ENCODE data around the gene MOV10L1. TPM values are rescaled to one million over a fixed set of nuclear protein-coding genes. Genes with fewer than 3 reads are reported as not detected.
"Not testable (repeated sequence)": the region's sequence is repeated elsewhere in the genome, so short reads cannot be mapped to it uniquely, and the experiment has no call there.

Gene MOV10L1
- total RNA-seq, 5 donors from 2014 or later (not counting 1 experiment from before 2014, with no cell fraction given): 0.44 TPM; not detected in 4

DNA sequence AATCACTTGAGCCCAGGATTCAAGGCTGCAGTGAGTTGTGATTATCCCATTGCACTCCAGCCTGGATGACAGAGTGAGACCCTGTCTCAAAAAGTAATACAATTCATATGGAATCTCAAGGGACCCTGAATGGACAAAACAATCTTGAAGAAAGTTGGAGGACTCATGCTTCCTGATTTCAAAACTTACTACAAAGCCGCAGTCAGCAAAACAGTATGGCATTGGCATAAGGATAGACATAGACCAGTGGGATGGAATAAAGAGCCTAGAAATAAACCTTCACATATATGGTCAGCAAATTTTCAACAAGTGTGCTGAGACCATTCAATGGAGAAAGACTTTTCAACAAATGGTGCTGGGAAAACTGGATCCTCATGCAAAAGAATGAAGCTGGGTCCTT lies 113.5 kb downstream of the MOV10L1 start:
- ChIA-PET POLR2A (interaction anchor here in 1 of 2 donors (0.6 kb wide), 1 partner anchor 62 kb away, joined by 5 read pairs; no protein-coding TSS in a partner anchor), CTCF (no interaction called here)
- H3K36me3 ChIP-seq (ENCODE audit: control insufficient read depth in 2 of 2, extremely low read depth in 1 of 2, insufficient read depth in 1 of 2, low read length in 1 of 2): peaks cover 0 to 17% of the 10 kb centered on the region in 2 donors

DNA sequence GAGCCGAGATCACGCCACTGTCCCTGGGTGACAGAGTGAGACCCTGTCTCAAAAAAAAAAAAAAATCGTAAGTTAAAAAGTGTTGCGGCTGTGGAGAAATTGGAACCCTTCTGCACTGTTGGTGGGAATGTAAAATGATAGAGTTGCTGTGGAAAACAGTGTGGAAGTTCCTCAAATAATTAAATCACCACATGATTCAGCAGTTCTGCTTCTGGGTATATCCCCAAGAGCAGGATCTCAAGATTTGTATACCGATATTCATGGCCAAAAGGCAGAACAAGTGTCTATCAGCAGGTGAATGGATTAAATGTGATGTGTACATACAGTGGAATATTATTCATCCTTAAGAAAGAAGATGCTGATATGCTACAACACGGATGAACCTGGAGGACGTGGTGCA lies 114.8 kb downstream of the MOV10L1 start:
- no peak overlapping the region for H3K27ac ChIP-seq (ENCODE audit: low read length)
- Mint-ChIP-seq H3K4me3 (no peak overlapping the region), H3K4me1 (peaks cover 27 to 33% (median 33%) of the 10 kb centered on the region in 3 donors), H3K27ac (peak overlapping the region in 1 of 2 donors; percentile 57), H3K9me3 (no peaks in the 10 kb centered on the region), H3K36me3 (peaks cover 16% of the 10 kb centered on the region), H3K27me3 (no peaks in the 10 kb centered on the region)
- DNase-seq: no peak
- CTCF ChIA-PET: interaction anchor here in 1 of 2 donors (0.5 kb wide), 1 partner anchor 14 kb away, joined by 6 read pairs; no protein-coding TSS in a partner anchor
- peaks cover 0 to 16% of the 10 kb centered on the region in 2 donors for H3K36me3 ChIP-seq (ENCODE audit: control insufficient read depth in 2 of 2, extremely low read depth in 1 of 2, insufficient read depth in 1 of 2, low read length in 1 of 2)
- H3K4me1 ChIP-seq (ENCODE audit: control insufficient read depth in 1 of 2, extremely low read depth in 1 of 2, insufficient read depth in 2 of 2, low read length in 2 of 2): peaks cover 4 to 29% of the 10 kb centered on the region in 2 experiments
- 98% methylated on average over 6 of the region's 7 CpGs for WGBS (ENCODE audit: insufficient coverage)
- POLR2A ChIA-PET: no interaction called here
- H3K4me3 ChIP-seq (ENCODE audit: control insufficient read depth in 1 of 2, extremely low read depth in 1 of 2, low read length in 1 of 2): no peak overlapping the region
- H3K9me3 ChIP-seq: no peaks in the 10 kb centered on the region
- no peak for ATAC-seq (replicated peaks in 1 of 4)
- no peaks in the 10 kb centered on the region for H3K27me3 ChIP-seq (replicated peaks in 1 of 2; ENCODE audit: control insufficient read depth in 2 of 2, extremely low read depth in 1 of 2, insufficient read depth in 2 of 2, low read length in 1 of 2)

More for the DNA sequence above, 113.5 kb downstream of the MOV10L1 start:
- ATAC-seq (replicated peaks in 1 of 4) (no peak), DNase-seq (no peak)
- no CpG with 5 or more reads among the region's 1 CpG for WGBS (ENCODE audit: insufficient coverage)
- Histone ChIP-seq H3K9me3 (no peaks in the 10 kb centered on the region), H3K27ac (ENCODE audit: low read length) (no peak overlapping the region), H3K27me3 (replicated peaks in 1 of 2; ENCODE audit: control insufficient read depth in 2 of 2, extremely low read depth in 1 of 2, insufficient read depth in 2 of 2, low read length in 1 of 2) (no peaks in the 10 kb centered on the region), H3K4me3 (ENCODE audit: control insufficient read depth in 1 of 2, extremely low read depth in 1 of 2, low read length in 1 of 2) (no peak overlapping the region), H3K4me1 (ENCODE audit: control insufficient read depth in 1 of 2, extremely low read depth in 1 of 2, insufficient read depth in 2 of 2, low read length in 2 of 2) (peaks cover 4 to 30% of the 10 kb centered on the region in 2 experiments)
- Mint-ChIP-seq H3K9me3 (no peaks in the 10 kb centered on the region), H3K4me1 (peaks cover 29 to 38% (median 35%) of the 10 kb centered on the region in 3 donors), H3K27ac (no peak overlapping the region), H3K36me3 (peaks cover 16% of the 10 kb centered on the region), H3K4me3 (peak overlapping the region in 1 of 3 donors; percentile 24), H3K27me3 (no peaks in the 10 kb centered on the region)

- POLR2A ChIA-PET; H3K27me3 Mint-ChIP-seq; ATAC-seq (replicated peaks in 1 of 4); H3K27ac ChIP-seq (ENCODE audit: low read length); H3K4me3 ChIP-seq (ENCODE audit: control insufficient read depth in 1 of 2, extremely low read depth in 1 of 2, low read length in 1 of 2); H3K4me3 Mint-ChIP-seq; H3K27me3 ChIP-seq (replicated peaks in 1 of 2; ENCODE audit: control insufficient read depth in 2 of 2, extremely low read depth in 1 of 2, insufficient read depth in 2 of 2, low read length in 1 of 2); H3K9me3 Mint-ChIP-seq; H3K9me3 ChIP-seq; DNase-seq: not testable (repeated sequence)
- CTCF ChIA-PET: interaction anchor here in 1 of 2 donors (0.5 kb wide), 1 partner anchor 14 kb away, joined by 6 read pairs; no protein-coding TSS in a partner anchor
- H3K36me3 ChIP-seq (ENCODE audit: control insufficient read depth in 2 of 2, extremely low read depth in 1 of 2, insufficient read depth in 1 of 2, low read length in 1 of 2): peaks cover 0 to 17% of the 10 kb centered on the region in 2 donors
- H3K4me1 ChIP-seq (ENCODE audit: control insufficient read depth in 1 of 2, extremely low read depth in 1 of 2, insufficient read depth in 2 of 2, low read length in 2 of 2): peaks cover 4 to 29% of the 10 kb centered on the region in 2 experiments
- Mint-ChIP-seq H3K36me3 (peaks cover 20% of the 10 kb centered on the region), H3K4me1 (peaks cover 30 to 34% (median 33%) of the 10 kb centered on the region in 3 donors), H3K27ac (peak overlapping the region; percentile 2 to 57)
- 96% methylated on average over 7 of the region's 9 CpGs for WGBS (ENCODE audit: insufficient coverage)
These were observed 115.2 kb downstream of the MOV10L1 start for GRCh38 chr22:50204998-50205397.

DNA sequence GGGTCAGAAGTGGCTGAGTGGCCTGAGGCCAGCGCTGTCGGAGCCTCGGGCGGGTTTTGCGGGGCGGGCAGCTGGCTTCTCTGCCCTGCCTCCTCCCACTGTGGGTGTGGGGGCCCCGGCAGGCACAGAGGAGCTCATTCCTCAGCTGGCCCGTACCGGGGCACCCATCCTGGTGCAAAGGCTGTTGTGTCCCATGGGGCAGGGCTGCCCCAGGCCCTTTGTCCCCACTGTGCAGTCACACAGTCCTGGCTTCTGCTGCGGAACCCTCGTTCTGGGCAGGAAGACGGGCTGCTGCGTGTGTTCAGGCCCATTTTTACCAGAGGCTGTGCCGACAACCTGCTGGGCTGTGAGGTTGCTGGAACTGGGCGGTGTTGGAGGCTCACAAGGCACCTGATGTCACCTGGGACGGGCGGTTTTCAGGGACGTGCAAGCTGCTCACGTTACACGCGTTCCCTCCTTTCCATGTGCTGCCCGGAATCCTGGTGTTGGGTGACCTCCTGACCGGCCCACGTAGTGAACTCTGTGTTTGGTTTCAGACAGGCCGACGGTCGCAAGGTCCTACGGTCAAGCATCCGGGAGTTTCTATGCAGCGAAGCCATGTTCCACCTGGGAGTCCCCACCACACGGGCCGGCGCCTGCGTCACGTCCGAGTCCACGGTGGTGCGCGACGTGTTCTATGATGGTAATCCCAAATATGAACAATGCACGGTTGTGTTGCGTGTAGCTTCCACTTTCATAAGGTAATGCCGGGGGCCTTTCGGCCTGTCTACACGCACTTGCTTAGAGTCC lies 116.2 kb downstream of the MOV10L1 start:
- H3K4me1 ChIP-seq (ENCODE audit: control insufficient read depth in 1 of 2, extremely low read depth in 1 of 2, insufficient read depth in 2 of 2, low read length in 2 of 2): peaks cover 4 to 34% of the 10 kb centered on the region in 2 experiments
- no peaks in the 10 kb centered on the region for H3K9me3 ChIP-seq
- peaks cover 31 to 34% (median 34%) of the 10 kb centered on the region in 3 donors for H3K4me1 Mint-ChIP-seq
- H3K4me3 Mint-ChIP-seq: no peak overlapping the region
- H3K9me3 Mint-ChIP-seq: no peaks in the 10 kb centered on the region
- no peak overlapping the region for H3K4me3 ChIP-seq (ENCODE audit: control insufficient read depth in 1 of 2, extremely low read depth in 1 of 2, low read length in 1 of 2)
- H3K27ac Mint-ChIP-seq: no peak overlapping the region
- H3K36me3 ChIP-seq (ENCODE audit: control insufficient read depth in 2 of 2, extremely low read depth in 1 of 2, insufficient read depth in 1 of 2, low read length in 1 of 2): peaks cover 3 to 27% of the 10 kb centered on the region in 2 donors
- POLR2A ChIA-PET: no interaction called here
- H3K27me3 ChIP-seq (replicated peaks in 1 of 2; ENCODE audit: control insufficient read depth in 2 of 2, extremely low read depth in 1 of 2, insufficient read depth in 2 of 2, low read length in 1 of 2): no peaks in the 10 kb centered on the region
- ATAC-seq (replicated peaks in 1 of 4) (no peak), DNase-seq (no peak)
- no peaks in the 10 kb centered on the region for H3K27me3 Mint-ChIP-seq
- WGBS (ENCODE audit: insufficient coverage): 97% methylated on average over 45 of the region's 45 CpGs
- H3K27ac ChIP-seq (ENCODE audit: low read length): no peak overlapping the region
- H3K36me3 Mint-ChIP-seq: peaks cover 21% of the 10 kb centered on the region
- CTCF ChIA-PET: no interaction called here

DNA sequence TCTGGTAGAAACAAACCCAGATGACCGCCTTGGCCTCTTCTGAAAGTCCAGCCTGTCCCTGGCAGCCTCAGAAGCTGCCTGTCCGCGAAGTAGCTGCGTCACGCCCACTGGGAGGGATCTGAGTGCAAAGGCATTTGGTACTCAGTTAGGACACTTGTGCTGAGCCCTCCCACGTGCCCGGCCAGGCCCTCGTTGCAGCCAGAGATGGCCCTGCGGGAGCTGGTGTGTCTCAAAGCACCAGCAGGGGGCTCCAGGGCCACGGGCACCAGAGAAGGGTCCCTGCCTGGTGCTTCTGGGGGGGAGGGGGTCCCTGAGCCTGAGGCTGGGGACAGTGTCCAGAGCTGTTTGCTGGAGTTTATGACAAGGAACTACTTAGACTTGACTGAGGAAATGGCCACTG lies 116.8 kb downstream of the MOV10L1 start:
- H3K27me3 ChIP-seq (replicated peaks in 1 of 2; ENCODE audit: control insufficient read depth in 2 of 2, extremely low read depth in 1 of 2, insufficient read depth in 2 of 2, low read length in 1 of 2): no peaks in the 10 kb centered on the region
- H3K27me3 Mint-ChIP-seq: no peaks in the 10 kb centered on the region
- no peak overlapping the region for H3K4me3 ChIP-seq (ENCODE audit: control insufficient read depth in 1 of 2, extremely low read depth in 1 of 2, low read length in 1 of 2)
- 98% methylated on average over 7 of the region's 10 CpGs for WGBS (ENCODE audit: insufficient coverage)
- H3K36me3 Mint-ChIP-seq: peaks cover 21% of the 10 kb centered on the region
- H3K4me1 ChIP-seq (ENCODE audit: control insufficient read depth in 1 of 2, extremely low read depth in 1 of 2, insufficient read depth in 2 of 2, low read length in 2 of 2): peaks cover 4 to 33% of the 10 kb centered on the region in 2 experiments
- peaks cover 31 to 38% (median 37%) of the 10 kb centered on the region in 3 donors for H3K4me1 Mint-ChIP-seq
- no peaks in the 10 kb centered on the region for H3K9me3 ChIP-seq
- no peak overlapping the region for H3K4me3 Mint-ChIP-seq
- POLR2A ChIA-PET: no interaction called here
- H3K9me3 Mint-ChIP-seq: no peaks in the 10 kb centered on the region
- peak overlapping the region in 1 of 2 donors; percentile 6 for H3K27ac Mint-ChIP-seq
- CTCF ChIA-PET: no interaction called here
- no peak overlapping the region for H3K27ac ChIP-seq (ENCODE audit: low read length)
- DNase-seq (no peak), ATAC-seq (replicated peaks in 1 of 4) (no peak)
- peaks cover 3 to 32% of the 10 kb centered on the region in 2 donors for H3K36me3 ChIP-seq (ENCODE audit: control insufficient read depth in 2 of 2, extremely low read depth in 1 of 2, insufficient read depth in 1 of 2, low read length in 1 of 2)

DNA sequence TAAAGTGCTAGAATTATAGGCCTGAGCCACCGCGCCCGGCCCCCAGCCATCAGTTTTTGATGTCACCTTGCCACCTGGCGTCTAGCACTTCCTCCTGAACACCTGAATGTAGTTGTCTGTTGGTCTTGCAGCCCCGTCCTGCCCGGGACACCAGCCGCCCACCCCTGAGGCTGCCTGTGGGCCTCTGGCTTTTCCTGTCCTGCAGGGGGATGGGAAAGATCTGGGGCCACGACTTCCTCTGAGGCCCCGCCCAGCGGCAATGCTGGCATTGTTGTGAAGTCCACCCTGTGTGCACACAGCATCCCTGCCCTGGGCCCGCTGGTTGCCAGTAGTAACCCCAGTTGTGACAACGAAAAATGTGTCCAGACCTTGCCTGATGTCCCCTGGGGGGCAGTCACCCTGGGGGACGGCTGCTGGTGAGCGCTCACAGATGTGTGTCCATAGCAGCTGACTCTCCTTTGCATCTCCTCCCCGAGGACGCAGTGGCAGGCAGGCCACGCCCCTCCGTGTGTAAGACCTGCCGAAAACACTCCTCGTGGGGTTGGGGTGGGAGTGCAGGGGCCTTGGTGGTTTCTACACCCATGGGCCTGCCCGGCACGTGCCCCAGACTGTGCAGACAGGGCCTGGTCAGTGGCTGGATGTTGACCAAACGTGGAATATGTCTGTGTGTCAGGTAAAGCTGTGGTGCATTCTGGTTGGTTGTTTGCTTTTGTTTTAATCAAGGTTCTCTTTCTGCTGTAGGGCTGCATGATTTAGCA lies 117.8 kb downstream of the MOV10L1 start:
- Histone ChIP-seq H3K9me3 (no peaks in the 10 kb centered on the region), H3K27me3 (replicated peaks in 1 of 2; ENCODE audit: control insufficient read depth in 2 of 2, extremely low read depth in 1 of 2, insufficient read depth in 2 of 2, low read length in 1 of 2) (no peaks in the 10 kb centered on the region), H3K36me3 (ENCODE audit: control insufficient read depth in 2 of 2, extremely low read depth in 1 of 2, insufficient read depth in 1 of 2, low read length in 1 of 2) (peaks cover 3 to 36% of the 10 kb centered on the region in 2 donors), H3K4me1 (ENCODE audit: control insufficient read depth in 1 of 2, extremely low read depth in 1 of 2, insufficient read depth in 2 of 2, low read length in 2 of 2) (peaks cover 0 to 24% of the 10 kb centered on the region in 2 experiments), H3K27ac (ENCODE audit: low read length) (no peak overlapping the region), H3K4me3 (ENCODE audit: control insufficient read depth in 1 of 2, extremely low read depth in 1 of 2, low read length in 1 of 2) (no peak overlapping the region)
- Mint-ChIP-seq H3K4me3 (no peak overlapping the region), H3K9me3 (no peaks in the 10 kb centered on the region), H3K27me3 (no peaks in the 10 kb centered on the region), H3K27ac (no peak overlapping the region), H3K4me1 (peaks cover 24 to 34% (median 31%) of the 10 kb centered on the region in 3 donors), H3K36me3 (peaks cover 22% of the 10 kb centered on the region)
- ChIA-PET CTCF (interaction anchor here in 1 of 2 donors (0.7 kb wide), 1 partner anchor 224 kb away, joined by 3 read pairs; no protein-coding TSS in a partner anchor), POLR2A (interaction anchor here in 1 of 2 donors (0.6 kb wide), 1 partner anchor 450 kb away, joined by 3 read pairs; no protein-coding TSS in a partner anchor)
- ATAC-seq (replicated peaks in 1 of 4): no peak
- DNase-seq: no peak
- 79% methylated on average over 15 of the region's 23 CpGs for WGBS (ENCODE audit: insufficient coverage)
